ENCODE measurements around the gene SPIB.
"Not testable (repeated sequence)": the region's sequence is repeated elsewhere in the genome, so short reads cannot be mapped to it uniquely, and the experiment has no call there.

SPIB gene

DNA sequence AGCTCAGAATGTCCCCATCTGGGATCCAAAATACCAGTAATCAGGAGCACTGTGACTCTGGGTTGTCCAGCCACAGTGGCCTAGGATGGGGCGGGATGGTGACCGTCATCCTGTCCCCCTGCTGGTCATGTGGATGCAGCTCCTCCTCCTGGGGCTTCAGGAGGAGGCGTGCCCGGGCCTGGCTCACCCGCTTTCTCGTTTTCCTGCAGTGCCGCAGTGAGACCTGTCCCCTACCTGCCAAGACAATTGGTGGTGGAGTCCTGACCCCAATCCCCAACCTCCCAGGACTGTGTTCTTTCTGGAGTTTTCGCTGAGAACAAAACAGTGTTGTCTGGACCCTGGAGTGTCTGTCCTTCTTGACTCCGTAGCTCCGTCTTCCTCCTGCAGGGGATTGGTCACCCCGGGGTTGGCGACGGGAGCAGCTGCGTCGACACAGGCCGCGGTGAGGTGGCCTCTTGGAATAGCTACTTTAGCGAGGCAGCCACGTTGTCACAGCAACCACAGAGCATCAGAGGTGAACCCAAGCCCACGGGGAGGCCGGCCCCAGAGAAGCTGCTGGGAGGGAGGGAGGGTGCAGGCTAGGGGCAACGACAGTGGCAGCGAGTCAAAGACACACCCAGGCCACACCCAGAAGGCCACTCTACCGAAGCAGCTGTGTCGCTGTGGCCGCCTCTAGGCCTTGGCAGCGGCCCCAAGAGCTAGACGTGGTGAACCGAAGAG lies 47.4 kb downstream of the SPIB start:
- FAIRE-seq (no peak), DNase-seq (ENCODE audit: low spot score) (no peak)

DNA sequence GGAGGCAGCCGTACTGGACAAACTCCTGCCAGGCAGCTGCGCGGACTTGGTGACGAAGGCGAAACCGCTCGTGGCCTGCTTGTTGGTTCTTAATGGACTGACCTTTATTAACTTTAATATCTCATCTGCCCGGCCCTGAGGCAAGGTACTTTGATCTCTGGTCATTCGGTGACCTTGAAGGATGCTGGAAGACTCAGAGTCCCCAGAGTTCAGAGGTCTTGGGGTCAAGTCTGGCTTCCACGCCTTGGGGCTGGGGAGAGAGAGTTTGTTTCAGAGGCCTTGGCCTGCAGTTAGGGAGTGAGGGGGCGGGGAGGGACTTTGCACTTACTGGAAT lies 47.9 kb downstream of the SPIB start:
- no peak for DNase-seq (ENCODE audit: low spot score)
- FAIRE-seq, result no peak

DNA sequence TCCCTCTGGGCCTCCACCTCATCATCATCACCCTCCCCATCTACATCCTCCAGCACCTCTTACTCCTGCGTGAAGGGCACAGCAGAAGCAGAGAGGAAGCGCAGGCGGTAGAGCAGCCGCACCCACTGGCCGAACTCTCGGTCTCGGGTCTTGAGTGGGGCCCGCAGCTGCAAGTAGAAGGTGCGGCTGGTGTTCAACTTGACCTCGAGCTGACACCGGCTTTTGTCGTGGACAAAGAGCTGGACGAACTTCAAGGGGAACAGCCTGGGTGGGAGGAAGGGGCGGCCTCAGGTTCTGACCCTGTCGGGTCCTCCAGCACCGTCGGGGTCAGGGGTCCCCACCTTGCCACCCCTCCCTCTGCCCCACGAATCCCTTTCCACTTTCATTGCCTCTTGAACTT lies 48.8 kb downstream of the SPIB start:
- no peak for DNase-seq (ENCODE audit: low spot score)
- FAIRE-seq, result no peak

DNA sequence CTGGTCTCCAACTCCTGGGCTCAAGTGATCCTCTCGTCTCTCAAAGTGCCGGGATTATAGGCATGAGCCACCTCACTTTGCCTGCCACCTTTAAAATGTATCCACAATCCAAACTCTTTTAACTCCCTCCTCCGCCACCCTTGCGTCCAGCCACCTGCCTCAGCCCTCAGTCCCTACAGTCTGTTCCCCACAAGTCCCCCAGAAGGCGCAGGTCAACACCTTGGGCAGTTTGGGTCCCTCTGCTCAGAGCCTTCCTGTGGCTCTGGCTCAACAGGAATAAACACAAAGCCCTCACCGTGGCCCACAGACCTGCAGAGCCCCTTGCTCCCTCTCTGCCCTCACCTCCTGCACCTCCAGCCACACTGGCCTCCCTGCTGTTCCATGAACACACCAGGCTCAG lies 50.1 kb downstream of the SPIB start:
- DNase-seq (ENCODE audit: low spot score), result no peak
- FAIRE-seq, result no peak

DNA sequence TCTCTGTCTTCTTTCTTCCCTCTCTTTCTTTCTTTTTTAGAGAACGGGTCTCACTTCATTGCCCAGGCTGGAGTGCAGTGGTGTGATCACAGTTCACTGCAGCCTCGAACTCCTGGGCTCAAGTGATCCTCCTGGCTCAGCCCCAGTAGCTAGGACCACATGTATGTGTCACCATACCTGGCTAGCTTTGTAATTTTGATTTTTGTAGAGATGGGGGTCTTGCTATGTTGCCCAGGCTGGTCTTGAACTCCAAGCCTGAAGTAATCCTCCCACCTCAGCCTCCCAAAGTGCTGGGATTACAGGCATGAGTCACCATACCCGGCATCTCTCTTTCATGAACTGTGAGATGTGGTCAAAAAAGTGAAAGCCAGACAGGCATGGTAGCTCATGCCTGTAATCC lies 54.6 kb downstream of the SPIB start:
- not testable (repeated sequence) for DNase-seq (ENCODE audit: low spot score); FAIRE-seq

DNA sequence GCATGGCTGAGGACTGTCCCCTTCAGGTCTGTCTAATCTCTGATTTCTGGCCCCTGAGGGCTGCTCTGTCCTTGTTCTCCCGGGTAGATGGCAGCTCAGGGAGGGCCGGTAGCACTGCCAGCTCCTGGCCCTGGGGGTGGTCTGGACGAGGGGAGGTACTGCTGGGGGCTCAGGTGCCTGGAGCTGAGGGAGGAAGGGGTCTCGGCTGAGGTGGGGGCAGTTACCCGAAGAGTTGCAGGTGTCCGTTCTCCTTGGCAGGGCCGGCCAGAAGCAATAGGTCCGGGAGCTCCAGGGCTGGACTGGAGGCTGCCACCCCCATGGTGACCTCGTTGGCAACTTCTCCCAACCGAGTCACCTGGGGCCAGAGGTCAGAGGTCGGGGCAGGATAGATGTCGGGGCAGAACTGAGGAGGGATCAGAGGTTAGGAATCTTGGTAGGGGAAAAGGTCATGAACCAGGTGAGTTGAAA lies 56.4 kb downstream of the SPIB start:
- no peak for DNase-seq (ENCODE audit: low spot score)
- FAIRE-seq, result no peak

DNA sequence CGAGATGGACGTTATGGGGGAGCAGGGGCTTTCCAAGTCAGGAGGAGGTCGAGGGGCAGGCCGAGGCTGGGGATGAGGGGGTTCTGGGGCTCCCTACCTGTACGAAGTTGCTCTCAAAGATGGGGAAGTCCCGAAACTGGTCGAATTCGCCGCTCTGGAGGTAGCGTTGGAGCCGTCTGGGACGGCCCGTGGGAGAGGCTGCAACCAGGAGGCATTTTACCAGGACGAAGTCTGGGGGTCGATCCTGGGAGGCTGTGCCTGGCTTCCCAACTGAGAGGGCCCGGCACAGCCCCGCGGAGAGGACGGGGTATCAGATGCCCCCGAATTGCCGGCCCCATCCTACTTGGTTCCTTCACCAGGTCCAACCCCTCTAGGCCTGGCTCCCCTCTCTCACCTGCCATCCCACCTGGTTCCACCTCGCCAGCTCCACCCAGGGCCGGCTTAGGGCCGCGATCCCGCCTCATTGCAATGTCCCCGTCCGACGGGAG lies 57.0 kb downstream of the SPIB start:
- no peak for DNase-seq (ENCODE audit: low spot score)

DNA sequence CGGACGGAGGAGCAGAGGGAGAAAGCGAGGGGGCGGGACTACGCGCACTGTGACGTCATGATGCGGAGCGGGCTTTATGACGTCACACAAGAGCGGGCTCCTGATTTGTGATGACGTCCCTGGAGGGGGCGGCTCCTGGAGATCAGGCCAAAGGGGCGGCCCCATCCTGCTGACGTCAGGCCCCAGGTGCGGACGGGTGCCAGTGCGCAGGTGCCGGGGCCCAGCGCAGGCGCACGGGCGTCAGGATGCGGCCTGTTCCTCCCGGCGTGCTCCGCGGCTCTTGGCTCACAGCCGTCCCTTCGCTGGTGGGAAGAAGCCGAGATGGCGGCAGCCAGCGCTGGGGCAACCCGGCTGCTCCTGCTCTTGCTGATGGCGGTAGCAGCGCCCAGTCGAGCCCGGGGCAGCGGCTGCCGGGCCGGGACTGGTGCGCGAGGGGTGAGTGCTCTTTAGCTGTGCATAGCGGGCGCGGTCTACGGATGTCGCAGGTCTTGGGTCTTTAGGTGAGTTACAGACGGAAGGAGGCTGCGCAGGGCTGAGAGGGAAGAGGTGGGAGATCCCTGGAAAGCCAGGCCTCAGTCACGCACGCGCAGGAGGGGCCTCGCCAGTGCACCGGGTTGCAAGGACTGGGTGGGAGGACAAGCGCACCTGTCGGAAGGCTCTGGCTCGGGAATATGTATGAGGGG lies 57.6 kb downstream of the SPIB start, which contains the start of the genes EMC10 and GARIN5A:
Gene EMC10, plus strand, starts transcription at position 284 of the 683 bp plus-strand sequence. Its CDS starts 38 bp downstream, at position 322.
Gene GARIN5A, minus strand, starts transcription at position 625 of the 683 bp plus-strand sequence. Its CDS starts 460 bp downstream, at position 165.
- no peak for FAIRE-seq
- peak; percentile 70 for DNase-seq (ENCODE audit: low spot score)

More for the DNA sequence above, 57.0 kb downstream of the SPIB start:
- no peak for FAIRE-seq

DNA sequence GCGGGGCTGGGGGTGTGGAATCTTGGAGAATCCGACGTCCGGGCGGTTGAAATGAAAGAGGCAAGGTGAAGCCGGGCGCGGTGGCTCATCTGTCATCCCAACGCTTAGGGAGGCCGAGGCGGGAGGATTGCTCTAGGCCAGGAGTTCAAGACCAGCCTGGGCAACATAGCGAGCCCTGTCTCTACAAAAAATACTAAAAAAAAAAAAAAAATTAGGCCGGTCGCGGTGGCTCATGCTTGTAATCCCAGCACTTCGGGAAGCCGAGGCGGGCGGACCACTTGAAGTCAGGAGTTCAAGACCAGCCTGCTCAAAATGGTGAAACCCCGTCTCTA lies 58.1 kb downstream of the SPIB start:
- DNase-seq (ENCODE audit: low spot score), result no peak
- FAIRE-seq, result no peak

DNA sequence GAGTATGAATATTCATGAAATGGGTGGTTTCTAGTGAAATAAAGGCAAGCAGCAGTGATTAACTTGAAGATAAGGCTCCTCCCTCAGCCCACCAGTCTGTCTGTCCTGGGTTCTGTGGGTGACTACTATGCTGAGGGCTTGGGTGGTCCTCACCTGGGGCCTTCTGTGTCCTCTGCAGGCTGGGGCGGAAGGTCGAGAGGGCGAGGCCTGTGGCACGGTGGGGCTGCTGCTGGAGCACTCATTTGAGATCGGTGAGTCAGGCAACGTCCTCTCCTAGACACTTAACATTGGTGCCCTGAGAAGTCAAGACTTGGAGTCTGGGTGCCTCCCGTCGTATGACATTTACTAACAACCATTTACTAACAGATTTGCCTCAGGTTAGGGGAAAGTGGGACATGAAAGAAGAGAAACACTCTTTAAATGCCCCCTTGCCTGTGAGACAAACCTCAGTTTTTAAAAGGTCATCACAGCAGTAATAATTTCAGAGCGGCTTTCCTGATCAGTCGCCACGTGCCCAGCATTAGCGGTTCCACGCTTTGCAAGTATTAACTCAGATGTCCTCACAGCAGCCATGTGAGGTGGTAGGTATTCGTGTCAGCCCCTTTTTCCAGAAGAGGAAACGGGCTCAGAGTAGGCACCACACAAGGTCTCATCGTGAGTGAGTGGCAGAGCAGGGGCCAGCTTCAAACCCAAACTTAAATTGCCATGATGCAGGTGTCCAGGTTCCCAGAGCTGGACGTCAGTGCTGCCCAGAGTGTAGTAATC lies 59.2 kb downstream of the SPIB start:
- no peak for FAIRE-seq

DNA sequence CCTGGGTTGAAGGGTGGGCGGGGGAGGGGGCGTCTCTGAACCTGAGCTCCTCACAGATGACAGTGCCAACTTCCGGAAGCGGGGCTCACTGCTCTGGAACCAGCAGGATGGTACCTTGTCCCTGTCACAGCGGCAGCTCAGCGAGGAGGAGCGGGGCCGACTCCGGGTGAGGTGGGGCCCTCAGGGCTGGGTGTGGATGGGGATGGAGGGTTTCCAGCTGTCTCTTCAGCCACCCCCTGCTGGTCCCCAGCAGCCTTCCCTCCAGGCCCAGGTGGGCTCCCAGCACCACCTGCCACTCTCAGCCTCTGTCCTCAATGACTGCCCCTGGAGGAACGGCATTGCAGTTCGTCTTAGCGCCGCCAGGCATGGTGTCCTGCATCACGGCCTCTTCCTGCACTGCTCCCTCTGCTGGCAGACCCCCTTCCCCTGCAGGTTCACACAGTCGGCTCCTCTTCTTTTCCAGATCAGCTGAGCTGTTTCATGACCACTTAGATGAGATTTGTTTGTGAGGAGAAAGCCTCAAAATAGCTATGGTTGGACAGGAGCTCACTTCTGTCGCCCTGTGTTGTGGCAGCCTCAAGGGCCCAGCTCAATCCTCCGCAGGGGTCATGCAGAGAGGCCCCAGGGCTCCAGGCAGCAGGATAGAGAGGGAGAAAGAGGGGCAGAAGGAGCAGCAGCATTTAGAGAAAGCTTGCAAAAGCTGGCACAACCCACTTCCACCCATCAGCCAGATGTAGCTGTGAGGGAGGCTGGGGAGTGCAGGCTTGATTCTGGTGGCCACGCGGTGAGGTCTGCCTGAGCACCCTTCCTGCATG lies 60.4 kb downstream of the SPIB start:
- FAIRE-seq (no peak), DNase-seq (ENCODE audit: low spot score) (no peak)

More for the DNA sequence above, 59.2 kb downstream of the SPIB start:
- DNase-seq (ENCODE audit: low spot score), result no peak

DNA sequence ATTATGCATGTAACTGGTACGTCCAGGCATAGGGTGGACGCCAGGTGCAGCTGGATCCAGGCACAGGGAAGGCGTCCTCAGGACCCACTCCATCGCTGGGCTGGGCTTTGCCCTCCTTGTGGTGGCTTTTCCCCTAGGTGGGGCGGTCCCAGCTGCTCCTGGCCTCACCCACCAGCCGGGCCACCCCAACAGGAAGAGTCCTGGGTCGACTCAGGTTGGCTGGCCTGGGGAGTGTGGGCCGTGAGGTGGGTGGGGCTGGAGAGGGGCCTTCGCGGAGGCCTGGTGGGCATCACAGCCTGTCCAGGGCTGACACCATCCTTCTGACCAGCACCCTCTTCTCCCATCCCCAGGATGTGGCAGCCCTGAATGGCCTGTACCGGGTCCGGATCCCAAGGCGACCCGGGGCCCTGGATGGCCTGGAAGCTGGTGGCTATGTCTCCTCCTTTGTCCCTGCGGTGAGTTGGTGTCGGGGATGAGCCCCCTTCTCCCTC lies 61.1 kb downstream of the SPIB start:
- no peak for DNase-seq (ENCODE audit: low spot score)
- no peak for FAIRE-seq

DNA sequence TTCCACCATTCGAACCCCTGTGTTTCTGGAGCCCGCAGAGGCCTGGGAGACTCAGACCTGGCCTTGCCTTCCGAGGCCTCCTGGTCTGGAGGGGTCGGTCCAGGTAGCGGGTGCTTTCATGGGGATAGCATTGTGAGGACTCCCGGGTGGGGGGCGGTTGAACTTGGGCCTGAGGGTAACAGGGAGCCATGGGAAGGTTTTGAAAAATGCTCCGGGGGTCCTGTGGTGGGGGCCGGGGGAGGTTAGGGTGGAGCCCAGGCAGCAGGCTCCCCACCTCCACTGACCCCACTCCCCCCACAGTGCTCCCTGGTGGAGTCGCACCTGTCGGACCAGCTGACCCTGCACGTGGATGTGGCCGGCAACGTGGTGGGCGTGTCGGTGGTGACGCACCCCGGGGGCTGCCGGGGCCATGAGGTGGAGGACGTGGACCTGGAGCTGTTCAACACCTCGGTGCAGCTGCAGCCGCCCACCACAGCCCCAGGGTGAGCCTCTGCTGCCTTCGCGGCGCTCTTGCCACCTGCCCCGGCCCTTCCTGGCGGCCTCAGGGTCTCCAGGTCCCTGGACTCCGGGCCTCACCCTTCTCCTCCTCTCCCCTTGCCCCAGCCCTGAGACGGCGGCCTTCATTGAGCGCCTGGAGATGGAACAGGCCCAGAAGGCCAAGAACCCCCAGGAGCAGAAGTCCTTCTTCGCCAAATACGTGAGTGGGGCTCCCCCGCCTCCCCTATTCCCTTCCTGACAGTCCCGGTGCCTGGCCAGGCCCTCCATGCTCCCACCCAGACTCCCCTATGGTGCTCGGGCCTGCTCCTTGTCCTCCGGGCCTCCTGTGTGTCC lies 61.8 kb downstream of the SPIB start:
- no peak for FAIRE-seq
- DNase-seq (ENCODE audit: low spot score), result no peak
